Neural cell (in vitro differentiated cells): Measurements from ENCODE around the gene FGGY. TPM values are rescaled to one million over a fixed set of nuclear protein-coding genes. Genes with fewer than 3 reads are reported as not detected.

ENCODE experiments used
- H2AFZ ChIP-seq: fragments of 200-600, 300-800 bp; sonication (generic), shearing (Covaris generic); 2 replicates; pipeline ENCODE4 v1.6.0; 2014; ENCODE audit warnings: low read depth, mild to moderate bottlenecking, antibody characterized with exemption, low read length, moderate library complexity
- H3F3A ChIP-seq: fragments of 200-600 bp; shearing (Covaris generic); 2 replicates; pipeline ENCODE4 v1.6.1; 2016; ENCODE audit warnings: mild to moderate bottlenecking, moderate library complexity, mixed read lengths, antibody characterized with exemption, low read length; ENCODE audit not compliant: insufficient read depth, poor library complexity, severe bottlenecking
- H3K27ac ChIP-seq: fragments of 200-600, 300-800 bp; sonication (generic), shearing (Covaris generic); 2 replicates; pipeline ENCODE4 v1.5.1; 2014; ENCODE audit warnings: mild to moderate bottlenecking, low read length, moderate library complexity
- H3K27me3 ChIP-seq: fragments of 300-800, 200-600 bp; sonication (generic), shearing (Covaris generic); 2 replicates; pipeline ENCODE4 v1.6.0; 2014; ENCODE audit warnings: mild to moderate bottlenecking, low read depth, low read length, moderate library complexity; ENCODE audit not compliant: insufficient read depth
- H3K36me3 ChIP-seq: fragments of 300-800, 200-600 bp; sonication (generic), shearing (Covaris generic); 2 replicates; pipeline ENCODE4 v1.5.1; 2014; ENCODE audit warnings: mild to moderate bottlenecking, antibody characterized with exemption, low read length, moderate library complexity; ENCODE audit not compliant: insufficient read depth
- H3K4me2 ChIP-seq: fragments of 300-800, 200-600 bp; sonication (generic), shearing (Covaris generic); 2 replicates; pipeline ENCODE4 v1.6.0; 2014; ENCODE audit warnings: mild to moderate bottlenecking, low read length
- H3K4me3 ChIP-seq: fragments of 300-800, 200-600 bp; sonication (generic), shearing (Covaris generic); 2 replicates; pipeline ENCODE4 v1.5.1; 2014; ENCODE audit warnings: mild to moderate bottlenecking, low read length, moderate library complexity
- H3K79me2 ChIP-seq: fragments of 200-600 bp; shearing (Covaris generic); replicated peaks from 2 replicates; pipeline ENCODE4 v1.6.0; 2014; ENCODE audit warnings: mild to moderate bottlenecking, low read length, moderate library complexity; ENCODE audit not compliant: insufficient read depth
- H3K9ac ChIP-seq: fragments of 300-800, 200-600 bp; sonication (generic), shearing (Covaris generic); 2 replicates; pipeline ENCODE4 v1.6.1; 2016; ENCODE audit warnings: mild to moderate bottlenecking, low read length, mixed read lengths
- H3K9me2 ChIP-seq: fragments of 200-600 bp; shearing (Covaris generic); 2 replicates; pipeline ENCODE4 v1.6.1; 2016; ENCODE audit warnings: mild to moderate bottlenecking, low read length, mixed read lengths; ENCODE audit not compliant: insufficient read depth
- H3K9me3 ChIP-seq: fragments of 200-600, 300-800 bp; sonication (generic), shearing (Covaris generic); 2 replicates; pipeline ENCODE4 v1.6.1; 2016; ENCODE audit warnings: mild to moderate bottlenecking, mixed run types, low read length, moderate library complexity, mixed read lengths
- H4K20me1 ChIP-seq: fragments of 200-600 bp; shearing (Covaris generic); 2 replicates; pipeline ENCODE4 v1.6.1; 2016; ENCODE audit warnings: mild to moderate bottlenecking, mixed run types; ENCODE audit not compliant: insufficient read depth
- CTCF ChIP-seq: fragments of 450-650 bp; IDR thresholded peaks from 2 replicates; pipeline ENCODE4 v1.5.1; 2014; ENCODE audit warnings: antibody characterized with exemption, mild to moderate bottlenecking, moderate library complexity; ENCODE audit not compliant: poor library complexity, severe bottlenecking
- EP300 ChIP-seq: fragments of 450-650 bp; conservative IDR thresholded peaks from 2 replicates; pipeline ENCODE4 v1.6.1; 2014; ENCODE audit warnings: antibody characterized with exemption, mild to moderate bottlenecking, moderate library complexity; ENCODE audit not compliant: poor library complexity, severe bottlenecking
- EZH2 ChIP-seq: fragments of 200-600, 300-800 bp; shearing (Covaris generic), sonication (generic); IDR thresholded peaks from 2 replicates; pipeline ENCODE4 v1.6.1; 2014; ENCODE audit warnings: antibody characterized with exemption, low read length, borderline replicate concordance, mild to moderate bottlenecking; ENCODE audit not compliant: insufficient read depth, poor library complexity, severe bottlenecking
- MXI1 ChIP-seq: fragments of 450-650 bp; conservative IDR thresholded peaks from 2 replicates; pipeline ENCODE4 v1.6.1; 2014; ENCODE audit warnings: antibody characterized with exemption, mild to moderate bottlenecking; ENCODE audit not compliant: poor library complexity, severe bottlenecking
- POLR2AphosphoS5 ChIP-seq: IDR thresholded peaks from 2 replicates; pipeline ENCODE4 v1.6.1; 2012
- RAD21 ChIP-seq: fragments of 450-650 bp; conservative IDR thresholded peaks from 2 replicates; pipeline ENCODE4 v1.6.1; 2014; ENCODE audit warnings: antibody characterized with exemption, mild to moderate bottlenecking, moderate library complexity
- REST ChIP-seq: IDR thresholded peaks from 2 replicates; pipeline ENCODE4 v1.6.1; 2012; ENCODE audit warnings: borderline replicate concordance
- SMC3 ChIP-seq: fragments of 450-650 bp; conservative IDR thresholded peaks from 2 replicates; pipeline ENCODE4 v1.6.1; 2014; ENCODE audit warnings: antibody characterized with exemption, mild to moderate bottlenecking, moderate library complexity; ENCODE audit not compliant: poor library complexity
- TAF1 ChIP-seq: IDR thresholded peaks from 2 replicates; pipeline ENCODE4 v1.6.1; 2012; ENCODE audit warnings: low read depth
- polyA plus RNA-seq: library from polyadenylated mRNA; depleted of rRNA; stranded (reverse); fragments of >200 nt; gene quantifications from 2 replicates; pipeline ENCODE4 v1.2.3, GENCODE V29; 2014

Gene FGGY
- polyA plus RNA-seq, 1 donor from 2014 or later, result 7.4 TPM

GRCh38 chr1:59322814-59323213 lies 25.9 kb downstream of the FGGY start:
- no peaks in the 10 kb centered on the region for H3K36me3 ChIP-seq
- no peaks in the 10 kb centered on the region for H3K9me2 ChIP-seq
- no peaks in the 10 kb centered on the region for H3K27me3 ChIP-seq
- no peaks in the 10 kb centered on the region for H4K20me1 ChIP-seq
- no peaks in the 10 kb centered on the region for H3K9me3 ChIP-seq
- H3F3A ChIP-seq, result no peaks in the 10 kb centered on the region
- H3K27ac ChIP-seq, result no peak overlapping the region
- no peak overlapping the region for H3K4me2 ChIP-seq
- no peaks in the 10 kb centered on the region for H3K79me2 ChIP-seq
- no peak overlapping the region for H3K4me3 ChIP-seq
- TF ChIP-seq REST (no peak), TAF1 (no peak), CTCF (no peak), EZH2 (no peak), EP300 (no peak), RAD21 (no peak), SMC3 (no peak), POLR2AphosphoS5 (no peak), MXI1 (no peak)
- no peak overlapping the region for H3K9ac ChIP-seq
- no peak overlapping the region for H2AFZ ChIP-seq

GRCh38 chr1:59323879-59324278 lies 27.0 kb downstream of the FGGY start:
- Histone ChIP-seq H3K9me3 (no peaks in the 10 kb centered on the region), H3K4me2 (no peak overlapping the region), H3K79me2 (no peaks in the 10 kb centered on the region), H3K4me3 (no peak overlapping the region), H4K20me1 (no peaks in the 10 kb centered on the region), H3K9me2 (no peaks in the 10 kb centered on the region), H2AFZ (no peak overlapping the region), H3K36me3 (no peaks in the 10 kb centered on the region), H3K27ac (no peak overlapping the region), H3K9ac (no peak overlapping the region), H3F3A (no peaks in the 10 kb centered on the region), H3K27me3 (no peaks in the 10 kb centered on the region)
- no peak for TF ChIP-seq MXI1
- no peak for TF ChIP-seq EP300
- TF ChIP-seq EZH2, result no peak
- TF ChIP-seq REST, result no peak
- TF ChIP-seq RAD21, result no peak
